ENCODE measurements around the gene GPR108.

DNA sequence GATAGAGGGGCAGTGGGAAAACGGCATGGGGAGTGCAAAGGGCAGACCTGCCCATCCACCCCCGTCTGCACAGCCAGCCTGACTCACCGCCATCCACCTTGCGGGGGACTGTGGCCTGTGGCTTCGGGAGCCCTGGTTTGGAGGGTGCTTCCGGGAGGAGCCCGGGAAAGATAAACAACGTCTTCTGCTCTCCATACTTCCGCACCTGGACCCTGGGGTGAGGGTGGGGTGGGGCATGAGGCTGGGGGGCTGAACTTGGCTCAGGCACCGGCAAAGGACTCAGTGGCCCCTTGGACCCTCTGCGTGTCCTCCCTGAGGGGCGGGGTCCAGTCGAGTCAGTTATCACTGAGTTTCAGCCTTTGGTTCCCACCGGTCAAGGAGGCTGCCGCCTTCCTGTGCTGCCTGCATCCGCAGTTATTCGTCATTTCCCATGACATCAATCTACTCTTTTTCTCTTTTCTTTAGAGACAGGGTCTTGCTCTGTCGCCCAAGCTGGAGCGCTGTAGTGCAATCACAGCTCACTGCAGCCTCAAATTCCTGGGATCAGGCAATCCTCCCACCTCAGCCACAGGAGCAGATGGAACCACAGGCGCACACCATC, 3.2 kb downstream of the GPR108 start:
- TF ChIP-seq CTCF (IDR thresholded peaks at IDR 0.05; ENCODE audit: low read depth, low read length) (no peak), EZH2phosphoT487 (IDR thresholded peaks at IDR 0.05; ENCODE audit: low read depth) (no peak)

Data from OCI-LY3 (cell line).